Measurements from ENCODE around the gene AGBL5. TPM values are rescaled to one million over a fixed set of nuclear protein-coding genes. Genes with fewer than 3 reads are reported as not detected.
"Not testable (repeated sequence)": the region's sequence is repeated elsewhere in the genome, so short reads cannot be mapped to it uniquely, and the experiment has no call there.

AGBL5 gene
- total RNA-seq, 4 donors from 2014 or later = 4.9 to 6.2 (median 5.7) TPM

GRCh38 chr2:27102329-27102728, 50.9 kb downstream of the AGBL5 start:
- H3K4me1 ChIP-seq = no peaks in the 10 kb centered on the region
- no peaks in the 10 kb centered on the region for H3K9me3 ChIP-seq
- H3K4me3 ChIP-seq = no peak overlapping the region
- no peaks in the 10 kb centered on the region for H3K27me3 ChIP-seq
- in situ Hi-C loops (cut with MboI; ENCODE audit: low sequenced_read_pairs in 4 of 4) (loop anchor here in 3 of 4 donors (10.0 kb wide), 3 partner anchors 82 to 172 kb away; partner anchors contain the start of gene DNAJC5G (in 1 of the 3)), intact Hi-C loops (cut with DNase I; ENCODE audit: low total_unique reads) (no loop called here)
- no peak overlapping the region for H3K27ac ChIP-seq
- no peaks in the 10 kb centered on the region for H3K36me3 ChIP-seq
- TF ChIP-seq CTCF (IDR thresholded peaks at IDR 0.05 in 4 of 5, conservative IDR thresholded peaks at IDR 0.05 in 1 of 5) = no peak
- TF ChIP-seq POLR2A (IDR thresholded peaks at IDR 0.05) = no peak
- DNase-seq = no peak
- ATAC-seq = no peak

- no peak overlapping the region for H3K4me3 ChIP-seq
- TF ChIP-seq CTCF (IDR thresholded peaks at IDR 0.05 in 4 of 5, conservative IDR thresholded peaks at IDR 0.05 in 1 of 5) = no peak
- TF ChIP-seq POLR2A (IDR thresholded peaks at IDR 0.05) = no peak
- no peaks in the 10 kb centered on the region for H3K4me1 ChIP-seq
- in situ Hi-C loops (cut with MboI; ENCODE audit: low sequenced_read_pairs in 4 of 4) (loop anchor here in 3 of 4 donors (10.0 kb wide), 3 partner anchors 79 to 169 kb away; partner anchors contain the start of gene DNAJC5G (in 1 of the 3)), intact Hi-C loops (cut with DNase I; ENCODE audit: low total_unique reads) (no loop called here)
- DNase-seq = no peak
- H3K36me3 ChIP-seq = no peaks in the 10 kb centered on the region
- no peak for ATAC-seq
- H3K9me3 ChIP-seq = no peaks in the 10 kb centered on the region
- no peaks in the 10 kb centered on the region for H3K27me3 ChIP-seq
- H3K27ac ChIP-seq = no peak overlapping the region
Observed at GRCh38 chr2:27105981-27106380, 54.5 kb downstream of the AGBL5 start.

- H3K27ac ChIP-seq = no peak overlapping the region
- H3K4me1 ChIP-seq = no peaks in the 10 kb centered on the region
- TF ChIP-seq CTCF (IDR thresholded peaks at IDR 0.05 in 4 of 5, conservative IDR thresholded peaks at IDR 0.05 in 1 of 5) = no peak
- no peak for TF ChIP-seq POLR2A (IDR thresholded peaks at IDR 0.05)
- ATAC-seq (no peak), DNase-seq (no peak)
- no peaks in the 10 kb centered on the region for H3K36me3 ChIP-seq
- no peaks in the 10 kb centered on the region for H3K9me3 ChIP-seq
- no peaks in the 10 kb centered on the region for H3K27me3 ChIP-seq
- in situ Hi-C loops (cut with MboI; ENCODE audit: low sequenced_read_pairs in 4 of 4) = loop anchor here in 3 of 4 donors (10.0 kb wide), 3 partner anchors 77 to 167 kb away; partner anchors contain the start of gene DNAJC5G (in 1 of the 3)
- intact Hi-C loops (cut with DNase I; ENCODE audit: low total_unique reads) = no loop called here
- no peak overlapping the region for H3K4me3 ChIP-seq
Observed at GRCh38 chr2:27108221-27108620, 56.8 kb downstream of the AGBL5 start.

- Histone ChIP-seq H3K9me3 (no peaks in the 10 kb centered on the region), H3K27ac (no peak overlapping the region), H3K4me1 (no peaks in the 10 kb centered on the region), H3K27me3 (no peaks in the 10 kb centered on the region), H3K36me3 (no peaks in the 10 kb centered on the region), H3K4me3 (no peak overlapping the region)
- TF ChIP-seq CTCF (IDR thresholded peaks at IDR 0.05 in 4 of 5, conservative IDR thresholded peaks at IDR 0.05 in 1 of 5) (no peak), POLR2A (IDR thresholded peaks at IDR 0.05) (no peak)
- intact Hi-C loops (cut with DNase I; ENCODE audit: low total_unique reads) = no loop called here
- ATAC-seq = no peak
- DNase-seq = no peak
- in situ Hi-C loops (cut with MboI; ENCODE audit: low sequenced_read_pairs in 4 of 4) = loop anchor here in 3 of 4 donors (10.0 kb wide), 3 partner anchors 76 to 166 kb away; partner anchors contain the start of gene DNAJC5G (in 1 of the 3)
Observed at GRCh38 chr2:27109083-27109482, 57.6 kb downstream of the AGBL5 start.

GRCh38 chr2:27110603-27111352, 59.3 kb downstream of the AGBL5 start:
- H3K27me3 ChIP-seq; DNase-seq; intact Hi-C loops (cut with DNase I; ENCODE audit: low total_unique reads); H3K9me3 ChIP-seq; H3K4me3 ChIP-seq; H3K27ac ChIP-seq; ATAC-seq; in situ Hi-C loops (cut with MboI; ENCODE audit: low sequenced_read_pairs in 4 of 4); H3K36me3 ChIP-seq; H3K4me1 ChIP-seq: not testable (repeated sequence)

- H3K4me3 ChIP-seq; in situ Hi-C loops (cut with MboI; ENCODE audit: low sequenced_read_pairs in 4 of 4); ATAC-seq; H3K4me1 ChIP-seq; DNase-seq; H3K9me3 ChIP-seq; H3K27ac ChIP-seq; H3K36me3 ChIP-seq; H3K27me3 ChIP-seq; intact Hi-C loops (cut with DNase I; ENCODE audit: low total_unique reads): not testable (repeated sequence)
Observed at GRCh38 chr2:27111392-27112078, 60.1 kb downstream of the AGBL5 start.

All from gastrocnemius medialis (tissue), 4 donors.